NCI-H2029 (cell line): Measurements from ENCODE around the gene P4HB.

Experiments
- DNase-seq: peaks from one replicate; lab custom pipeline; 2025; lab: John Stamatoyannopoulos, UW

The P4HB gene

GRCh38 chr17:81831563-81831956 lies 28.8 kb downstream of the P4HB start:
- DNase-seq: no peak

- no peak for DNase-seq
Measured at GRCh38 chr17:81829858-81830257, 30.5 kb downstream of the P4HB start.

GRCh38 chr17:81828656-81829055 lies 31.7 kb downstream of the P4HB start:
- no peak for DNase-seq

GRCh38 chr17:81825841-81826466 lies 34.4 kb downstream of the P4HB start:
- no peak for DNase-seq

- DNase-seq: no peak
Measured at GRCh38 chr17:81824595-81824994, 35.7 kb downstream of the P4HB start.

GRCh38 chr17:81823820-81824550 lies 36.4 kb downstream of the P4HB start:
- DNase-seq: no peak

- DNase-seq: no peak
Measured at GRCh38 chr17:81822996-81823819, 37.1 kb downstream of the P4HB start.

GRCh38 chr17:81822312-81822637 lies 38.1 kb downstream of the P4HB start:
- DNase-seq: no peak

GRCh38 chr17:81821603-81822311 lies 38.6 kb downstream of the P4HB start:
- peak; percentile 84 for DNase-seq

GRCh38 chr17:81821147-81821546 lies 39.2 kb downstream of the P4HB start:
- no peak for DNase-seq

GRCh38 chr17:81819708-81820107 lies 40.6 kb downstream of the P4HB start:
- no peak for DNase-seq

- DNase-seq: no peak
Measured at GRCh38 chr17:81817758-81818147, 42.6 kb downstream of the P4HB start.

- no peak for DNase-seq
Measured at GRCh38 chr17:81815646-81815986, 44.7 kb downstream of the P4HB start.

GRCh38 chr17:81814748-81815645 lies 45.3 kb downstream of the P4HB start:
- DNase-seq: no peak

GRCh38 chr17:81813861-81814683 lies 46.3 kb downstream of the P4HB start:
- DNase-seq: no peak

GRCh38 chr17:81813371-81813684 lies 47.0 kb downstream of the P4HB start:
- DNase-seq: no peak

- no peak for DNase-seq
Measured at GRCh38 chr17:81812571-81813370, 47.6 kb downstream of the P4HB start.

- DNase-seq: no peak
Measured at GRCh38 chr17:81811705-81812570, 48.4 kb downstream of the P4HB start.
